Activated CD8-positive, alpha-beta memory T cell treated with anti-CD3 and anti-CD28 coated beads, Interleukin-2, amount 50 U/mL, for 24 hours (primary cell): ENCODE results near the gene TLR6.
"Not testable (repeated sequence)": the region's sequence is repeated elsewhere in the genome, so short reads cannot be mapped to it uniquely, and the experiment has no call there.

ENCODE experiments used
- DNase-seq: peaks from one replicate; pipeline ENCODE4 v3.0.0-alpha.2; 2020; ENCODE audit errors: extremely low read depth

The TLR6 gene

GRCh38 chr4:38785041-38785790, 71.4 kb downstream of the TLR6 start:
- DNase-seq: no peak

- DNase-seq: no peak
Measured at GRCh38 chr4:38784141-38784540, 72.5 kb downstream of the TLR6 start.

GRCh38 chr4:38783109-38783460, 73.5 kb downstream of the TLR6 start:
- DNase-seq: no peak

GRCh38 chr4:38782452-38783108, 74.0 kb downstream of the TLR6 start, which contains the start of gene TLR10:
Gene TLR10 (minus strand): TSS chr4:38782990. CDS start chr4:38775590, 7,400 bp downstream.
- DNase-seq: no peak

GRCh38 chr4:38781854-38782261, 74.8 kb downstream of the TLR6 start:
- DNase-seq: no peak

GRCh38 chr4:38780833-38781484, 75.7 kb downstream of the TLR6 start:
- no peak for DNase-seq

- no peak for DNase-seq
Measured at GRCh38 chr4:38779790-38780189, 76.8 kb downstream of the TLR6 start.

- not testable (repeated sequence) for DNase-seq
Measured at GRCh38 chr4:38777925-38778324, 78.7 kb downstream of the TLR6 start.

GRCh38 chr4:38775326-38775725, 81.3 kb downstream of the TLR6 start:
- no peak for DNase-seq

- DNase-seq: no peak
Measured at GRCh38 chr4:38774181-38774955, 82.2 kb downstream of the TLR6 start.
